Measurements from ENCODE around the gene ALG1. TPM values are rescaled to one million over a fixed set of nuclear protein-coding genes. Genes with fewer than 3 reads are reported as not detected.
"Not testable (repeated sequence)": the region's sequence is repeated elsewhere in the genome, so short reads cannot be mapped to it uniquely, and the experiment has no call there.

ALG1 gene
- total RNA-seq, 2 experiments from 2014 or later: 21.1 to 29.0 TPM

GRCh38 chr16:5034167-5034523 is 37.5 kb upstream of the ALG1 start:
- Mint-ChIP-seq H3K9me3 (ENCODE audit: low read depth) (no peaks in the 10 kb centered on the region), H3K4me3 (peak overlapping the region; percentile 85), H3K27ac (peak overlapping the region; percentile 80), H3K4me1 (peaks cover 17% of the 10 kb centered on the region), H3K36me3 (no peaks in the 10 kb centered on the region), H3K27me3 (no peaks in the 10 kb centered on the region)
- no peak for ATAC-seq
- CTCF ChIA-PET: interaction anchor here (1.0 to 1.5 kb wide), 5 partner anchors 9 to 59 kb away, joined by 3 to 6 read pairs (median 5); no protein-coding TSS in a partner anchor
- no peak for DNase-seq

- H3K36me3 Mint-ChIP-seq: no peaks in the 10 kb centered on the region
Measured at GRCh38 chr16:5035909-5036227, 35.8 kb upstream of the ALG1 start.

GRCh38 chr16:5036228-5037156 is 35.2 kb upstream of the ALG1 start:
- CTCF ChIA-PET: no interaction called here

More at GRCh38 chr16:5035909-5036227, 35.8 kb upstream of the ALG1 start:
- ATAC-seq (no peak), DNase-seq (no peak)
- no peak overlapping the region for H3K4me3 Mint-ChIP-seq
- peaks cover 17% of the 10 kb centered on the region for H3K4me1 Mint-ChIP-seq
- CTCF ChIA-PET: no interaction called here
- no peaks in the 10 kb centered on the region for H3K27me3 Mint-ChIP-seq
- H3K9me3 Mint-ChIP-seq (ENCODE audit: low read depth): no peaks in the 10 kb centered on the region
- H3K27ac Mint-ChIP-seq: no peak overlapping the region

GRCh38 chr16:5040451-5040850 is 31.2 kb upstream of the ALG1 start:
- Mint-ChIP-seq H3K4me1 (no peaks in the 10 kb centered on the region), H3K27me3 (no peaks in the 10 kb centered on the region), H3K9me3 (ENCODE audit: low read depth) (no peaks in the 10 kb centered on the region), H3K27ac (no peak overlapping the region), H3K4me3 (no peak overlapping the region), H3K36me3 (no peaks in the 10 kb centered on the region)
- CTCF ChIA-PET: no interaction called here
- ATAC-seq (no peak), DNase-seq (no peak)

More at GRCh38 chr16:5036228-5037156, 35.2 kb upstream of the ALG1 start:
- no peaks in the 10 kb centered on the region for H3K36me3 Mint-ChIP-seq
- no peaks in the 10 kb centered on the region for H3K27me3 Mint-ChIP-seq
- no peak overlapping the region for H3K4me3 Mint-ChIP-seq
- no peak for DNase-seq
- peaks cover 17% of the 10 kb centered on the region for H3K4me1 Mint-ChIP-seq
- H3K9me3 Mint-ChIP-seq (ENCODE audit: low read depth): no peaks in the 10 kb centered on the region
- no peak for ATAC-seq
- no peak overlapping the region for H3K27ac Mint-ChIP-seq

GRCh38 chr16:5041600-5042133 is 30.0 kb upstream of the ALG1 start:
- Mint-ChIP-seq H3K4me1 (no peaks in the 10 kb centered on the region), H3K27me3 (no peaks in the 10 kb centered on the region), H3K9me3 (ENCODE audit: low read depth) (no peaks in the 10 kb centered on the region), H3K27ac (no peak overlapping the region), H3K36me3 (no peaks in the 10 kb centered on the region), H3K4me3 (no peak overlapping the region)
- DNase-seq: no peak
- CTCF ChIA-PET: no interaction called here
- ATAC-seq: no peak

- CTCF ChIA-PET: interaction anchor here (1.0 to 1.2 kb wide), 2 partner anchors 8 to 11 kb away, joined by 3 to 6 read pairs; partner anchors contain the start of gene NAGPA
- Mint-ChIP-seq H3K27ac (no peak overlapping the region), H3K4me1 (no peaks in the 10 kb centered on the region), H3K36me3 (no peaks in the 10 kb centered on the region), H3K4me3 (no peak overlapping the region), H3K27me3 (no peaks in the 10 kb centered on the region), H3K9me3 (ENCODE audit: low read depth) (no peaks in the 10 kb centered on the region)
- no peak for ATAC-seq
- no peak for DNase-seq
Measured at GRCh38 chr16:5042574-5043171, 29.0 kb upstream of the ALG1 start.

- Mint-ChIP-seq H3K36me3 (no peaks in the 10 kb centered on the region), H3K9me3 (ENCODE audit: low read depth) (no peaks in the 10 kb centered on the region), H3K27ac (no peak overlapping the region), H3K27me3 (peaks cover 8% of the 10 kb centered on the region), H3K4me3 (no peak overlapping the region), H3K4me1 (no peaks in the 10 kb centered on the region)
- ATAC-seq: no peak
- DNase-seq: no peak
- CTCF ChIA-PET: no interaction called here
Measured at GRCh38 chr16:5044011-5044540, 27.6 kb upstream of the ALG1 start.

GRCh38 chr16:5044581-5044980 is 27.1 kb upstream of the ALG1 start:
- peaks cover 12% of the 10 kb centered on the region for H3K27me3 Mint-ChIP-seq
- DNase-seq; H3K4me1 Mint-ChIP-seq; H3K27ac Mint-ChIP-seq; ATAC-seq; H3K36me3 Mint-ChIP-seq; CTCF ChIA-PET; H3K9me3 Mint-ChIP-seq (ENCODE audit: low read depth); H3K4me3 Mint-ChIP-seq: not testable (repeated sequence)

- CTCF ChIA-PET: no interaction called here
- no peak overlapping the region for H3K27ac Mint-ChIP-seq
- H3K4me1 Mint-ChIP-seq: no peaks in the 10 kb centered on the region
- DNase-seq: no peak
- ATAC-seq: no peak
- H3K9me3 Mint-ChIP-seq (ENCODE audit: low read depth): no peaks in the 10 kb centered on the region
- H3K36me3 Mint-ChIP-seq: no peaks in the 10 kb centered on the region
- peaks cover 21% of the 10 kb centered on the region for H3K27me3 Mint-ChIP-seq
- H3K4me3 Mint-ChIP-seq: no peak overlapping the region
Measured at GRCh38 chr16:5045499-5046115, 26.0 kb upstream of the ALG1 start.

- Mint-ChIP-seq H3K9me3 (ENCODE audit: low read depth) (no peaks in the 10 kb centered on the region), H3K27ac (no peak overlapping the region), H3K27me3 (peaks cover 29% of the 10 kb centered on the region), H3K36me3 (no peaks in the 10 kb centered on the region), H3K4me3 (no peak overlapping the region), H3K4me1 (no peaks in the 10 kb centered on the region)
- no peak for ATAC-seq
- CTCF ChIA-PET: no interaction called here
- no peak for DNase-seq
Measured at GRCh38 chr16:5046914-5047313, 24.7 kb upstream of the ALG1 start.

GRCh38 chr16:5054876-5055865 is 16.5 kb upstream of the ALG1 start:
- H3K27me3 Mint-ChIP-seq: peaks cover 12% of the 10 kb centered on the region
- H3K27ac Mint-ChIP-seq: no peak overlapping the region
- ATAC-seq: no peak
- no peaks in the 10 kb centered on the region for H3K36me3 Mint-ChIP-seq
- CTCF ChIA-PET: interaction anchor here (1.6 to 2.3 kb wide), 3 partner anchors 30 to 37 kb away, joined by 5 to 12 read pairs (median 7); no protein-coding TSS in a partner anchor
- no peak for DNase-seq
- no peaks in the 10 kb centered on the region for H3K4me1 Mint-ChIP-seq
- H3K9me3 Mint-ChIP-seq (ENCODE audit: low read depth): no peaks in the 10 kb centered on the region
- no peak overlapping the region for H3K4me3 Mint-ChIP-seq

GRCh38 chr16:5056352-5056751 is 15.3 kb upstream of the ALG1 start:
- H3K27ac Mint-ChIP-seq: no peak overlapping the region
- no peak overlapping the region for H3K4me3 Mint-ChIP-seq
- no peaks in the 10 kb centered on the region for H3K36me3 Mint-ChIP-seq
- DNase-seq (peak; percentile 64), ATAC-seq (peak; percentile 90)
- H3K4me1 Mint-ChIP-seq: no peaks in the 10 kb centered on the region
- H3K27me3 Mint-ChIP-seq: peaks cover 2% of the 10 kb centered on the region
- no peaks in the 10 kb centered on the region for H3K9me3 Mint-ChIP-seq (ENCODE audit: low read depth)
- CTCF ChIA-PET: interaction anchor here (0.8 to 2.3 kb wide), 7 partner anchors 14 to 560 kb away, joined by 4 to 12 read pairs (median 5); no protein-coding TSS in a partner anchor
